GM23338 (cell line): ENCODE measurements around the gene XPNPEP3.

Experiments used
- CREB1 ChIP-seq: fragments of 250-450 bp; sonication (Bioruptor Pico); IDR thresholded peaks from 2 replicates; pipeline ENCODE4 v1.5.0; 2020; ENCODE audit warnings: low read depth, mild to moderate bottlenecking, moderate library complexity
- CTCF ChIP-seq, 2 experiments: fragments of 200-600 bp in 1 of 2; sonication (generic) in 1 of 2; conservative IDR thresholded peaks; 2 replicates each; pipeline versions ENCODE4 v1.5.1 to v1.6.1; 2016 to 2017; ENCODE audit warnings: antibody characterized with exemption in 2 of 2, low read depth in 2 of 2, mild to moderate bottlenecking in 2 of 2, moderate library complexity in 1 of 2
- EZH2 ChIP-seq: fragments of 200-600 bp; sonication (generic); IDR thresholded peaks from one replicate; pipeline ENCODE4 v1.8.0; 2017; ENCODE audit warnings: antibody characterized with exemption, mild to moderate bottlenecking, low read depth; ENCODE audit not compliant: unreplicated experiment
- EZH2phosphoT487 ChIP-seq: fragments of 200-600 bp; sonication (generic); IDR thresholded peaks from one replicate; pipeline ENCODE4 v1.8.1; 2018; ENCODE audit warnings: antibody characterized with exemption; ENCODE audit not compliant: unreplicated experiment
- NANOG ChIP-seq: IDR thresholded peaks from 2 replicates; pipeline ENCODE4 v1.6.1; 2016; ENCODE audit warnings: antibody characterized with exemption, borderline replicate concordance
- REST ChIP-seq: IDR thresholded peaks from one replicate; pipeline ENCODE4 v1.6.1; 2018; ENCODE audit warnings: antibody characterized with exemption; ENCODE audit not compliant: unreplicated experiment

GRCh38 chr22:40813912-40814315 lies 43.0 kb upstream of the XPNPEP3 start:
- TF ChIP-seq CTCF (conservative IDR thresholded peaks at IDR 0.05; ENCODE audit: low read depth in 2 of 2) (no peak), EZH2phosphoT487 (no peak), NANOG (no peak), REST (no peak), EZH2 (no peak), CREB1 (CRISPR knock-in tag) (no peak)
